HepG2 (cell line): Measurements from ENCODE around the gene FHL1. TPM values are rescaled to one million over a fixed set of nuclear protein-coding genes. Genes with fewer than 3 reads are reported as not detected.

Source experiments
- ATAC-seq: fragments of 200-7000 bp; cut with Tn5 transposase; 3 replicates; pipeline ENCODE4 v1.9.1; 2020; ENCODE audit warnings: mild to moderate bottlenecking, moderate library complexity
- BruUV-seq: library from RNA; stranded (reverse); fragments of 400-500 nt; replicated peaks from 2 replicates; lab custom pipeline; 2021; lab: Mats Ljungman, UMichigan
- CTCF ChIA-PET: fragments of 300-600 bp; formaldehyde crosslinking; extraction: SDS; loops from one replicate; lab custom pipeline; 2021; ENCODE audit warnings: low total read pairs, inconsistent platforms, low intra/inter-chr PET ratio; lab: Yijun Ruan, JAX
- POLR2A ChIA-PET: fragments of 350-600 bp; sonication (Branson Sonifier 250); formaldehyde crosslinking; loops from one replicate; lab custom pipeline; 2020; ENCODE audit warnings: antibody characterized with exemption, inconsistent platforms; lab: Yijun Ruan, JAX
- DNase-seq: peaks from one replicate; pipeline ENCODE4 v3.0.0-alpha.2; 2015; ENCODE audit warnings: low spot score
- FAIRE-seq: peaks from 3 replicates; lab custom pipeline; 2011; peaks lifted over from hg19 to GRCh38; lab: Jason Lieb, UNC
- H2AFZ ChIP-seq: one replicate; pipeline ENCODE4 v1.6.1; 2011; ENCODE audit warnings: low read length, inconsistent platforms
- H3K27ac ChIP-seq: fragments of 300-600 bp; 3 replicates; pipeline ENCODE4 v1.8.0; 2011; ENCODE audit warnings: mixed run types, mild to moderate bottlenecking, mixed read lengths, low read length, inconsistent platforms; ENCODE audit not compliant: insufficient read depth; ENCODE audit errors: extremely low read length
- H3K27me3 ChIP-seq, 2 experiments: fragments of 200-600 bp in 1 of 2; 2 replicates in 1 of 2; 3 replicates in 1 of 2; pipeline versions ENCODE4 v1.6.0 to v1.8.0; 2011; ENCODE audit warnings: low read length in 2 of 2, mild to moderate bottlenecking in 2 of 2, moderate library complexity in 2 of 2, inconsistent platforms in 1 of 2; ENCODE audit not compliant: insufficient read depth in 2 of 2, control insufficient read depth in 1 of 2
- H3K36me3 ChIP-seq, 2 experiments: fragments of 200-600 bp in 1 of 2; replicated peaks in 1 of 2; 2 replicates in 1 of 2; 3 replicates in 1 of 2; pipeline versions ENCODE4 v1.5.1 to v1.8.0; 2011; ENCODE audit warnings: low read length in 2 of 2, inconsistent platforms in 1 of 2; ENCODE audit not compliant: insufficient read depth in 2 of 2, control insufficient read depth in 1 of 2
- H3K4me1 ChIP-seq: 2 replicates; pipeline ENCODE4 v1.5.1; 2012; ENCODE audit warnings: low read length, inconsistent platforms; ENCODE audit not compliant: insufficient read depth
- H3K4me2 ChIP-seq: 2 replicates; pipeline ENCODE4 v1.6.0; 2011; ENCODE audit warnings: low read depth, low read length, inconsistent platforms
- H3K4me3 ChIP-seq, 3 experiments: fragments of 200-600 bp in 1 of 3; sonication (generic), shearing (Covaris generic) in 1 of 3; replicated peaks in 1 of 3; 2 replicates each; pipeline ENCODE4 v1.5.1; 2011 to 2016; ENCODE audit warnings: low read length in 3 of 3, inconsistent platforms in 2 of 3, low read depth in 2 of 3, mild to moderate bottlenecking in 2 of 3, control low read depth in 1 of 3, mixed read lengths in 1 of 3; ENCODE audit not compliant: insufficient read depth in 1 of 3
- H3K79me2 ChIP-seq: one replicate; pipeline ENCODE4 v1.6.1; 2011; ENCODE audit warnings: low read length, inconsistent platforms; ENCODE audit not compliant: insufficient read depth
- H3K9ac ChIP-seq: 2 replicates; pipeline ENCODE4 v1.6.0; 2011; ENCODE audit warnings: mild to moderate bottlenecking, low read depth, low read length, inconsistent platforms; ENCODE audit not compliant: insufficient read depth
- H3K9me3 ChIP-seq: 2 replicates; pipeline ENCODE4 v1.5.1; 2012; ENCODE audit warnings: mild to moderate bottlenecking, low read length
- H4K20me1 ChIP-seq: 2 replicates; pipeline ENCODE4 v1.6.0; 2011; ENCODE audit warnings: inconsistent platforms, mild to moderate bottlenecking, low read length, moderate library complexity; ENCODE audit not compliant: insufficient read depth
- ARNTL ChIP-seq: sonication (generic); formaldehyde crosslinking; IDR thresholded peaks from 2 replicates; pipeline ENCODE4 v1.4.0; 2020; ENCODE audit warnings: mild to moderate bottlenecking, missing genetic modification reagents
- ATAD3A ChIP-seq: sonication (generic); formaldehyde crosslinking; IDR thresholded peaks from 2 replicates; pipeline ENCODE4 v1.4.0; 2020; ENCODE audit warnings: missing genetic modification reagents
- EZH2 ChIP-seq: conservative IDR thresholded peaks from 2 replicates; pipeline ENCODE4 v1.6.1; 2012; ENCODE audit warnings: mild to moderate bottlenecking, low read depth, low read length, moderate library complexity
- FOXA1 ChIP-seq, 2 experiments: fragments of 450-650 bp in 1 of 2; sonication (generic) in 1 of 2; formaldehyde crosslinking in 1 of 2; IDR thresholded peaks; 2 replicates each; pipeline versions ENCODE4 v1.4.0 to v1.6.1; 2016 to 2020; ENCODE audit warnings: missing genetic modification reagents in 1 of 2
- JARID2 ChIP-seq: sonication (generic); formaldehyde crosslinking; IDR thresholded peaks from 2 replicates; pipeline ENCODE4 v1.8.1; 2023; ENCODE audit warnings: missing genetic modification reagents, inconsistent platforms; ENCODE audit not compliant: insufficient replicate concordance
- NR3C1 ChIP-seq: sonication (generic); formaldehyde crosslinking; IDR thresholded peaks from 2 replicates; pipeline ENCODE4 v1.4.0; 2020; ENCODE audit warnings: missing genetic modification reagents
- SCMH1 ChIP-seq: sonication (generic); formaldehyde crosslinking; IDR thresholded peaks from 2 replicates; pipeline ENCODE4 v1.9.0; 2021; ENCODE audit warnings: missing genetic modification reagents, mild to moderate bottlenecking, borderline replicate concordance
- ZNF605 ChIP-seq: sonication (generic); formaldehyde crosslinking; IDR thresholded peaks from 2 replicates; pipeline ENCODE4 v1.8.0; 2022; ENCODE audit warnings: mild to moderate bottlenecking, missing genetic modification reagents
- WGBS: methylation state at CpG from one replicate; pipeline ENCODE4 v1.1.6; 2017; ENCODE audit warnings: low lambda C conversion rate; 5-methylcytosine and 5-hydroxymethylcytosine counted together
- in situ Hi-C: cut with HindIII; loops from 2 replicates; pipeline ENCODE4 v1.10.0; 2017; ENCODE audit warnings: low pct_unique_long_range_greater_than_20kb; ENCODE audit not compliant: extremely low pct_ligation_motif_present
- intact Hi-C: fragments of 100-400 bp; cut with micrococcal nuclease; formaldehyde crosslinking; loops from one replicate; pipeline ENCODE4 v1.10.0; 2022; ENCODE audit not compliant: unreplicated experiment
- polyA plus RNA-seq, 8 experiments: library from polyadenylated mRNA; depleted of rRNA in 3 of 8; stranded (reverse) in 7 of 8; unstranded in 1 of 8; fragments of >200 nt; fragmentation: Illumina TruSeq in 4 of 8; extraction: Trizol in 4 of 8; gene quantifications; 2 replicates each; pipeline versions ENCODE4 v1.2.1 to v1.2.3, GENCODE V29; 2011 to 2016; ENCODE audit warnings: low read depth in 4 of 8, missing spikeins in 1 of 8, mixed read lengths in 1 of 8; ENCODE audit not compliant: insufficient read depth in 1 of 8
- total RNA-seq, 5 experiments: library from RNA; depleted of rRNA; stranded (reverse); fragments of >200 nt; fragmentation: Illumina TruSeq; extraction: Trizol; gene quantifications; 2 replicates each; pipeline ENCODE4 v1.2.3, GENCODE V29; 2016; ENCODE audit warnings: low read depth in 1 of 5
- TF ChIP-seq, protein P1 (sequence below): sonication (generic); formaldehyde crosslinking; IDR thresholded peaks from 2 replicates; pipeline ENCODE4 v1.4.0; 2020; ENCODE audit warnings: mild to moderate bottlenecking, missing genetic modification reagents
- TF ChIP-seq, protein P2 (sequence below): IDR thresholded peaks from 2 replicates; pipeline ENCODE4 v1.6.1; 2018; ENCODE audit warnings: missing genetic modification reagents, mild to moderate bottlenecking, missing compliant biosample characterization
- TF ChIP-seq, protein P3 (sequence below): sonication (generic); formaldehyde crosslinking; IDR thresholded peaks from 2 replicates; pipeline ENCODE4 v1.4.0; 2020; ENCODE audit warnings: missing genetic modification reagents

Gene FHL1
- total and polyA plus RNA-seq, 2 of the 13 experiments (the other 11 are each of a cell fraction or from before 2014, with no cell fraction given): 0.33 TPM; not detected in 1

DNA sequence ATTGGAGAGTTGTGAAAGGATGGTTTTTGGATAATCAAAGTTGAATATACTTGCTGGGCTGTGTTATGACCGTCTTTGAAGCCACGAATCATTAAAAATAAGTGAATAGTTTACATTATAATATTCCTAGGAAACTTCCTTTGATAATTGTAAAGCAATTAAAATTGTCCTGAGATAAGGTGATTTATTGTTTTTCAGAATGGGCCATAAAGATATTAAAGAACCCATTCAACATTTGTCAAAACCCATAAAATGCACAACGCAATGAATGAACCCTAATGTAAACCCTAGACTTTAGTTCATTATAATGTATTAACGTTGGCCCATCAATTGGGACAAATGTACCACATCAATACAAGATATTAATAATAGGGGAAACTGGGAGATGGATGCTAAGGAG lies 11.4 kb downstream of the FHL1 start (continued):
- TF ChIP-seq, protein P1, sequence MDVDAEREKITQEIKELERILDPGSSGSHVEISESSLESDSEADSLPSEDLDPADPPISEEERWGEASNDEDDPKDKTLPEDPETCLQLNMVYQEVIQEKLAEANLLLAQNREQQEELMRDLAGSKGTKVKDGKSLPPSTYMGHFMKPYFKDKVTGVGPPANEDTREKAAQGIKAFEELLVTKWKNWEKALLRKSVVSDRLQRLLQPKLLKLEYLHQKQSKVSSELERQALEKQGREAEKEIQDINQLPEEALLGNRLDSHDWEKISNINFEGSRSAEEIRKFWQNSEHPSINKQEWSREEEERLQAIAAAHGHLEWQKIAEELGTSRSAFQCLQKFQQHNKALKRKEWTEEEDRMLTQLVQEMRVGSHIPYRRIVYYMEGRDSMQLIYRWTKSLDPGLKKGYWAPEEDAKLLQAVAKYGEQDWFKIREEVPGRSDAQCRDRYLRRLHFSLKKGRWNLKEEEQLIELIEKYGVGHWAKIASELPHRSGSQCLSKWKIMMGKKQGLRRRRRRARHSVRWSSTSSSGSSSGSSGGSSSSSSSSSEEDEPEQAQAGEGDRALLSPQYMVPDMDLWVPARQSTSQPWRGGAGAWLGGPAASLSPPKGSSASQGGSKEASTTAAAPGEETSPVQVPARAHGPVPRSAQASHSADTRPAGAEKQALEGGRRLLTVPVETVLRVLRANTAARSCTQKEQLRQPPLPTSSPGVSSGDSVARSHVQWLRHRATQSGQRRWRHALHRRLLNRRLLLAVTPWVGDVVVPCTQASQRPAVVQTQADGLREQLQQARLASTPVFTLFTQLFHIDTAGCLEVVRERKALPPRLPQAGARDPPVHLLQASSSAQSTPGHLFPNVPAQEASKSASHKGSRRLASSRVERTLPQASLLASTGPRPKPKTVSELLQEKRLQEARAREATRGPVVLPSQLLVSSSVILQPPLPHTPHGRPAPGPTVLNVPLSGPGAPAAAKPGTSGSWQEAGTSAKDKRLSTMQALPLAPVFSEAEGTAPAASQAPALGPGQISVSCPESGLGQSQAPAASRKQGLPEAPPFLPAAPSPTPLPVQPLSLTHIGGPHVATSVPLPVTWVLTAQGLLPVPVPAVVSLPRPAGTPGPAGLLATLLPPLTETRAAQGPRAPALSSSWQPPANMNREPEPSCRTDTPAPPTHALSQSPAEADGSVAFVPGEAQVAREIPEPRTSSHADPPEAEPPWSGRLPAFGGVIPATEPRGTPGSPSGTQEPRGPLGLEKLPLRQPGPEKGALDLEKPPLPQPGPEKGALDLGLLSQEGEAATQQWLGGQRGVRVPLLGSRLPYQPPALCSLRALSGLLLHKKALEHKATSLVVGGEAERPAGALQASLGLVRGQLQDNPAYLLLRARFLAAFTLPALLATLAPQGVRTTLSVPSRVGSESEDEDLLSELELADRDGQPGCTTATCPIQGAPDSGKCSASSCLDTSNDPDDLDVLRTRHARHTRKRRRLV (CRISPR knock-in tag): no peak
- no peak for TF ChIP-seq NR3C1 (CRISPR knock-in tag)
- TF ChIP-seq, protein P2, sequence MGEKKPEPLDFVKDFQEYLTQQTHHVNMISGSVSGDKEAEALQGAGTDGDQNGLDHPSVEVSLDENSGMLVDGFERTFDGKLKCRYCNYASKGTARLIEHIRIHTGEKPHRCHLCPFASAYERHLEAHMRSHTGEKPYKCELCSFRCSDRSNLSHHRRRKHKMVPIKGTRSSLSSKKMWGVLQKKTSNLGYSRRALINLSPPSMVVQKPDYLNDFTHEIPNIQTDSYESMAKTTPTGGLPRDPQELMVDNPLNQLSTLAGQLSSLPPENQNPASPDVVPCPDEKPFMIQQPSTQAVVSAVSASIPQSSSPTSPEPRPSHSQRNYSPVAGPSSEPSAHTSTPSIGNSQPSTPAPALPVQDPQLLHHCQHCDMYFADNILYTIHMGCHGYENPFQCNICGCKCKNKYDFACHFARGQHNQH (CRISPR knock-in tag): no peak
- no peak for TF ChIP-seq SCMH1 (CRISPR knock-in tag)
- TF ChIP-seq EZH2: no peak
- TF ChIP-seq, all 625 proteins: peak for 0

DNA sequence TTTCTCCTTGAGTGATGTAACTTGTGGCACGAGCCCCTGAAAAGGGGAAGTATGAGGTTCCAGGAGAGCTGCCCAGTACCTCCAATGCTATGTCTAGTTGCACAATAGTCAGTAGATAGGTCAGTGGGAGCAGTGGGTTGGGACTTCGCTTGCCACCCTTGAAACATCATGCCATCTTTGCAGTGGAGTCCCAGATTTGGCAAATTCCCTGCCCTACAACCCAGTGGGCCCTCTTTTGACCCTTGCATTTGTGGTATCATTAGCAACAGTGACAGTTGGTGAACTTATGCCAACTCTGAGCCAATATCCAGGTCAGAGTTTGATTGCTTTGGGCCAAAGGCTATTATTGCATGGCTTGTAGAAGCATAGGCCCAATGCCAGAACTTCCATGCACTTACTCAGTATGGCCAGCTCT lies 12.3 kb downstream of the FHL1 start:
- H3K36me3 ChIP-seq: no peaks in the 10 kb centered on the region
- CTCF ChIA-PET: no interaction called here
- H3K4me1 ChIP-seq: no peaks in the 10 kb centered on the region
- no peaks in the 10 kb centered on the region for H3K79me2 ChIP-seq
- WGBS: 0% methylated on average over 1 of the region's 2 CpGs
- H3K9me3 ChIP-seq: no peaks in the 10 kb centered on the region
- in situ Hi-C loops: loop anchor here (10.0 kb wide), 1 partner anchor 125 kb away; no protein-coding TSS in a partner anchor
- no peak for DNase-seq
- BruUV-seq: no TSS peak
- no peak for FAIRE-seq
- no peak overlapping the region for H3K27ac ChIP-seq
- POLR2A ChIA-PET: no interaction called here
- no peaks in the 10 kb centered on the region for H3K27me3 ChIP-seq
- H3K4me3 ChIP-seq: no peak overlapping the region
- ATAC-seq: no peak
- H2AFZ ChIP-seq: no peak overlapping the region
- no peaks in the 10 kb centered on the region for H4K20me1 ChIP-seq
- intact Hi-C loops: no loop called here
- no peak overlapping the region for H3K9ac ChIP-seq
- H3K4me2 ChIP-seq: no peak overlapping the region
- TF ChIP-seq ZNF605 (CRISPR knock-in tag) (no peak), JARID2 (CRISPR knock-in tag) (no peak), FOXA1 (IDR thresholded peaks at IDR 0.05) (no peak), FOXA1 (CRISPR knock-in tag; IDR thresholded peaks at IDR 0.05) (no peak), ARNTL (CRISPR knock-in tag) (no peak), ATAD3A (CRISPR knock-in tag) (no peak)
- TF ChIP-seq, protein P3, sequence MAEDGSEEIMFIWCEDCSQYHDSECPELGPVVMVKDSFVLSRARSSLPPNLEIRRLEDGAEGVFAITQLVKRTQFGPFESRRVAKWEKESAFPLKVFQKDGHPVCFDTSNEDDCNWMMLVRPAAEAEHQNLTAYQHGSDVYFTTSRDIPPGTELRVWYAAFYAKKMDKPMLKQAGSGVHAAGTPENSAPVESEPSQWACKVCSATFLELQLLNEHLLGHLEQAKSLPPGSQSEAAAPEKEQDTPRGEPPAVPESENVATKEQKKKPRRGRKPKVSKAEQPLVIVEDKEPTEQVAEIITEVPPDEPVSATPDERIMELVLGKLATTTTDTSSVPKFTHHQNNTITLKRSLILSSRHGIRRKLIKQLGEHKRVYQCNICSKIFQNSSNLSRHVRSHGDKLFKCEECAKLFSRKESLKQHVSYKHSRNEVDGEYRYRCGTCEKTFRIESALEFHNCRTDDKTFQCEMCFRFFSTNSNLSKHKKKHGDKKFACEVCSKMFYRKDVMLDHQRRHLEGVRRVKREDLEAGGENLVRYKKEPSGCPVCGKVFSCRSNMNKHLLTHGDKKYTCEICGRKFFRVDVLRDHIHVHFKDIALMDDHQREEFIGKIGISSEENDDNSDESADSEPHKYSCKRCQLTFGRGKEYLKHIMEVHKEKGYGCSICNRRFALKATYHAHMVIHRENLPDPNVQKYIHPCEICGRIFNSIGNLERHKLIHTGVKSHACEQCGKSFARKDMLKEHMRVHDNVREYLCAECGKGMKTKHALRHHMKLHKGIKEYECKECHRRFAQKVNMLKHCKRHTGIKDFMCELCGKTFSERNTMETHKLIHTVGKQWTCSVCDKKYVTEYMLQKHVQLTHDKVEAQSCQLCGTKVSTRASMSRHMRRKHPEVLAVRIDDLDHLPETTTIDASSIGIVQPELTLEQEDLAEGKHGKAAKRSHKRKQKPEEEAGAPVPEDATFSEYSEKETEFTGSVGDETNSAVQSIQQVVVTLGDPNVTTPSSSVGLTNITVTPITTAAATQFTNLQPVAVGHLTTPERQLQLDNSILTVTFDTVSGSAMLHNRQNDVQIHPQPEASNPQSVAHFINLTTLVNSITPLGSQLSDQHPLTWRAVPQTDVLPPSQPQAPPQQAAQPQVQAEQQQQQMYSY (CRISPR knock-in tag): no peak
